ENCODE results near the gene VPS26A. TPM values are rescaled to one million over a fixed set of nuclear protein-coding genes. Genes with fewer than 3 reads are reported as not detected.

Gene VPS26A
- total RNA-seq, 4 donors from 2014 or later, result 31.8 to 47.3 (median 38.4) TPM

DNA sequence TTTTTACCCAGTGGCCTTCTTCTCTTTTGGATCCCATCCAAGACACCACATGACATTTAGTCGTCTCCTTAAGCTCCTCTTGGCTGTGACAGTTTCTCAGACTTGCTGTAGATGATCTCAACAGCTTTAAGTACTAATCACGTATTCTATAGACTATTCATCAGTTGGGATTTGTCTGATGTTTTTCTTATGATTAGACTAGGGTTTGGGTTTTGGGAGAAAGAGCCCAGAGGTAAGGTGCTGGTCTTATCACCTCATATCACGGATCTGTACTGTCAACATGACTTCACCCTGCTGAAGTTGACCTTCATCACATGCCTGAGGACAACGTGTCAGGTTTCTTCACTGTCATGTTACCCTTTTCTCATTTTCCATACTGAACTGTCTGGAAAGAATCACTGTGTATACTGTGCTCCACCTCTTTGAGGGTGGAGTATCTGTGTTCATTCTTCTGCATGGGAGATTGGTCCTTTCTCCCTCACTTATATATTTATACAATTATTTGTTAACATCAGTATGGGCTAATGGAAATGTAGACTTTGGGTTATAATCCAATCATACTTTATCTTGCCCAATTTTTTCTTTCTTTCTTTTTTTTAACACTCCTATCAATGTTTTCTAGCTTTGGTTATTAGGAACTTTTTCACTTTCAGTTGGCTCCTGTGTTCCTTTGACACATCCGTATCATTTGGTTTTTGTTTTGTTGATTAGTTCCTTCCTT lies 89.8 kb downstream of the VPS26A start:
- Histone ChIP-seq H3K27me3 (peaks cover 0 to 10% (median 0%) of the 10 kb centered on the region in 4 donors), H3K27ac (replicated peaks in 1 of 4) (no peak overlapping the region), H3K36me3 (peaks cover 2 to 10% (median 6%) of the 10 kb centered on the region in 4 donors), H3K9me3 (no peaks in the 10 kb centered on the region), H3K4me3 (no peak overlapping the region), H3K4me1 (no peaks in the 10 kb centered on the region)
- TF ChIP-seq, protein P1, sequence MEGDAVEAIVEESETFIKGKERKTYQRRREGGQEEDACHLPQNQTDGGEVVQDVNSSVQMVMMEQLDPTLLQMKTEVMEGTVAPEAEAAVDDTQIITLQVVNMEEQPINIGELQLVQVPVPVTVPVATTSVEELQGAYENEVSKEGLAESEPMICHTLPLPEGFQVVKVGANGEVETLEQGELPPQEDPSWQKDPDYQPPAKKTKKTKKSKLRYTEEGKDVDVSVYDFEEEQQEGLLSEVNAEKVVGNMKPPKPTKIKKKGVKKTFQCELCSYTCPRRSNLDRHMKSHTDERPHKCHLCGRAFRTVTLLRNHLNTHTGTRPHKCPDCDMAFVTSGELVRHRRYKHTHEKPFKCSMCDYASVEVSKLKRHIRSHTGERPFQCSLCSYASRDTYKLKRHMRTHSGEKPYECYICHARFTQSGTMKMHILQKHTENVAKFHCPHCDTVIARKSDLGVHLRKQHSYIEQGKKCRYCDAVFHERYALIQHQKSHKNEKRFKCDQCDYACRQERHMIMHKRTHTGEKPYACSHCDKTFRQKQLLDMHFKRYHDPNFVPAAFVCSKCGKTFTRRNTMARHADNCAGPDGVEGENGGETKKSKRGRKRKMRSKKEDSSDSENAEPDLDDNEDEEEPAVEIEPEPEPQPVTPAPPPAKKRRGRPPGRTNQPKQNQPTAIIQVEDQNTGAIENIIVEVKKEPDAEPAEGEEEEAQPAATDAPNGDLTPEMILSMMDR (IDR thresholded peaks at IDR 0.05), result no peak
- TF ChIP-seq POLR2A (IDR thresholded peaks at IDR 0.05; ENCODE audit: low read depth) (no peak), EP300 (IDR thresholded peaks at IDR 0.05) (no peak), POLR2AphosphoS5 (IDR thresholded peaks at IDR 0.05) (no peak)
- 53% methylated on average over 5 of the region's 5 CpGs for WGBS
- intact Hi-C loops (cut with DNase I), result no loop called here
- DNase-seq (ENCODE audit: extremely low spot score), result no peak

DNA sequence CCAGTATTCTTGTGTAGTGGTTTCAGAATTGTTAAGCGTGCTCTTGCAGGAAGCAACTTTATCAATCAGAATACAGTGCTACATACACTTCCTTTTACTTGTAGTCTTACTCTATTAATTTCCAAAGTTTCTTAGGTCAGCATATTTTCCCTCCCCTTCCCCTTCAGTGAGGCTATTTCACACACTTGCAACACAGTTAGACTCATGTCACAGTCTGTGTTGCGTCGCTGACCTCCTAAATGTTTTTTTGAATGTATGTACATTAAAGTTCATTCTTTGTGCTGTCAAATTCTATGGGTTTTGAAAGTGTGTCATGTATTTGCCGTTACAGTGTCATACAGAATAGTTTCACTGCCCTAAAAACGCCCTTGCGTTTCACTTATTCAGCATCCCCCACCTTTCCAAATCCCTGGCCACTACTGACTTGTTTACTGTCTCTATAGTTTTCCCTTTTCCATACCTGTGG lies 90.7 kb downstream of the VPS26A start:
- Histone ChIP-seq H3K9me3 (no peaks in the 10 kb centered on the region), H3K4me3 (no peak overlapping the region), H3K27ac (replicated peaks in 1 of 4) (no peak overlapping the region), H3K36me3 (peaks cover 0 to under 1% (median 0%) of the 10 kb centered on the region in 4 donors), H3K27me3 (peaks cover 0 to 14% (median 0%) of the 10 kb centered on the region in 4 donors), H3K4me1 (no peaks in the 10 kb centered on the region)
- no peak for DNase-seq (ENCODE audit: extremely low spot score)
- 77% methylated on average over 6 of the region's 6 CpGs for WGBS
- no peak for TF ChIP-seq POLR2AphosphoS5 (IDR thresholded peaks at IDR 0.05)
- no peak for TF ChIP-seq POLR2A (IDR thresholded peaks at IDR 0.05; ENCODE audit: low read depth)
- TF ChIP-seq, protein P1 (IDR thresholded peaks at IDR 0.05), result no peak
- no peak for TF ChIP-seq EP300 (IDR thresholded peaks at IDR 0.05)
- intact Hi-C loops (cut with DNase I), result no loop called here

DNA sequence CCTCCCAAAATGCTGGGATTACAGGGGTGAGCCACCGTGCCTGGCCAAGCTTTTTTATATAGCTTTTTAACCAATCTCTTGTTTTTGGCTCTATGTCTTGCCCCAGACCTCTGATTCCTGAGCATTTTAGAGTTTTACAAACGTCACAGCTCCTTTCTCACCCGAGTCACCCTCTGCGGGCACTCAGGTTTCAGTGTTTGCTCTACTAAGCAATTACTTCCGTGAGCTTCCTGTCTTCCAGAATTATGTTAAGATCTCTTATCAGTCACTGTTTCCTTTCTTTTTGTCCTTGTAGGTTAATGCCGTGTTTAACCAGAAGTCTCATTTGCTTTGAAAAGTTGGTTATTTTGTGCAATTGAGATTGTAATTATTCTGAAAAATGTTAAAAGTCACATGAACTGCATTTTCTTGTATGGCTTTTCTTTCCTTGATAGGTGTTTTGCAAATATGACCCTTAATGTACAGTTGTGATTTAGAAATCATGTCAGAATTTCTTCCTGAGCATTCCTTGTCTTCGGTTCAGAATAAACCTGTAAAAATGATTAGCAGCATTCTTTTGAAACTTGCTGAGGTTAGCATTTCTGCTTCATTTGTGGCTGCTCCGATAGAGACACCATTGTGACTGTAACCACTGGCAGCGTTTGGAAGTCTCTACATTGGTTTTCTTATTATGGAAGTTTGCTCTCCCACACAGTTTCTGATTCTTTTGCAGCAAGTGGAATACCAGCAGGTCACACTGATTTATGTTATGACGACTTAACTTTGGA lies 91.6 kb downstream of the VPS26A start:
- H3K27me3 ChIP-seq, result peaks cover 0 to 14% (median under 1%) of the 10 kb centered on the region in 4 donors
- H3K36me3 ChIP-seq, result no peaks in the 10 kb centered on the region
- H3K27ac ChIP-seq (replicated peaks in 1 of 4), result no peak overlapping the region
- WGBS, result 41% methylated on average over 10 of the region's 10 CpGs
- no peaks in the 10 kb centered on the region for H3K4me1 ChIP-seq
- TF ChIP-seq POLR2A (IDR thresholded peaks at IDR 0.05; ENCODE audit: low read depth), result no peak
- no peak for TF ChIP-seq EP300 (IDR thresholded peaks at IDR 0.05)
- TF ChIP-seq, protein P1 (IDR thresholded peaks at IDR 0.05), result no peak
- TF ChIP-seq POLR2AphosphoS5 (IDR thresholded peaks at IDR 0.05), result no peak
- intact Hi-C loops (cut with DNase I), result no loop called here
- H3K4me3 ChIP-seq, result no peak overlapping the region
- DNase-seq (ENCODE audit: extremely low spot score), result no peak
- H3K9me3 ChIP-seq, result no peaks in the 10 kb centered on the region

DNA sequence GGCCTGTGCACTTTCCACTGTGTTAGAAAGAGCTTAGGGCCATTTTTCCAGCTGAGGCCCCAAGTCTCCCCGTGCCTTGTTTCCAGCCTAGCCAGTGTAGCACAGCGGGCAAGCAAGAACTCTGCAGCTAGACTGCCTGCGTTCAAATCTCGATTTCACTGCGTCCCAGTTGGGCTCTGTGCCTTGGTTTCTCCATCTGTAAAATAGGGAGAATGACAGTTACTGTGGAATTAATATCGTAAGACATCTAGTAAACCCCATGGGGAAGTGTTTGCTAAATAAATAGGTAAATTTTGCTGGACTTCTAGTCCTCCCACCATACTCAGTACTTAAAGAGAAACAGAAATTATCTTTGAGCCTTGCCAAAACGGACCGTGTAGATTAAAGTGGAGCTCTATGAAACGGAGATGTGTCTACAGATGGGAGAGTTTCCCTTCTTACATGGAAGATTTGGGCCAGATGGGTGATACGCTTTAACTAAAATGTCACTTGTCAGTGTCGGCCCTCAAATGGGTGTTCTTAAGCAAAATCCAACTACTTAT lies 92.7 kb downstream of the VPS26A start:
- H3K4me1 ChIP-seq, result no peaks in the 10 kb centered on the region
- 91% methylated on average over 11 of the region's 11 CpGs for WGBS
- DNase-seq (ENCODE audit: extremely low spot score), result no peak
- TF ChIP-seq EP300 (IDR thresholded peaks at IDR 0.05) (no peak), POLR2A (IDR thresholded peaks at IDR 0.05; ENCODE audit: low read depth) (no peak), POLR2AphosphoS5 (IDR thresholded peaks at IDR 0.05) (no peak)
- TF ChIP-seq, protein P1 (IDR thresholded peaks at IDR 0.05), result no peak
- no peak overlapping the region for H3K27ac ChIP-seq (replicated peaks in 1 of 4)
- peaks cover 0 to 24% (median 2%) of the 10 kb centered on the region in 4 donors for H3K27me3 ChIP-seq
- no peaks in the 10 kb centered on the region for H3K9me3 ChIP-seq
- no peak overlapping the region for H3K4me3 ChIP-seq
- H3K36me3 ChIP-seq, result no peaks in the 10 kb centered on the region
- intact Hi-C loops (cut with DNase I), result no loop called here

Data from esophagus muscularis mucosa (tissue), 4 donors.